ENCODE data around the gene CLRN3.

Gene CLRN3

GRCh38 chr10:127890216-127890615 lies 2.5 kb downstream of the CLRN3 start:
- no peak overlapping the region for H3K4me3 ChIP-seq (ENCODE audit: low read depth, low read length)
- no peak for TF ChIP-seq CTCF (IDR thresholded peaks at IDR 0.05; ENCODE audit: insufficient read depth, low read length, missing control alignments)
- POLR2A ChIA-PET, result no interaction called here
- no peak for DNase-seq (ENCODE audit: low read depth, low spot score)
- CTCF ChIA-PET, result interaction anchor here (1.1 kb wide), 1 partner anchor 16 kb away, joined by 3 read pairs; no protein-coding TSS in a partner anchor

GRCh38 chr10:127889605-127890195 lies 3.0 kb downstream of the CLRN3 start:
- ChIA-PET POLR2A (no interaction called here), CTCF (interaction anchor here (1.1 kb wide), 1 partner anchor 16 kb away, joined by 3 read pairs; no protein-coding TSS in a partner anchor)
- no peak for DNase-seq (ENCODE audit: low read depth, low spot score)
- H3K4me3 ChIP-seq (ENCODE audit: low read depth, low read length), result no peak overlapping the region
- TF ChIP-seq CTCF (IDR thresholded peaks at IDR 0.05; ENCODE audit: insufficient read depth, low read length, missing control alignments), result no peak

- DNase-seq (ENCODE audit: low read depth, low spot score), result no peak
- POLR2A ChIA-PET, result no interaction called here
- no peak overlapping the region for H3K4me3 ChIP-seq (ENCODE audit: low read depth, low read length)
- CTCF ChIA-PET, result no interaction called here
- TF ChIP-seq CTCF (IDR thresholded peaks at IDR 0.05; ENCODE audit: insufficient read depth, low read length, missing control alignments), result no peak
These were observed 4.0 kb downstream of the CLRN3 start for GRCh38 chr10:127888521-127889312.

GRCh38 chr10:127887541-127888415 lies 5.0 kb downstream of the CLRN3 start:
- no peak for TF ChIP-seq CTCF (IDR thresholded peaks at IDR 0.05; ENCODE audit: insufficient read depth, low read length, missing control alignments)
- no peak overlapping the region for H3K4me3 ChIP-seq (ENCODE audit: low read depth, low read length)
- DNase-seq (ENCODE audit: low read depth, low spot score), result no peak
- ChIA-PET CTCF (no interaction called here), POLR2A (no interaction called here)

- H3K4me3 ChIP-seq (ENCODE audit: low read depth, low read length), result no peak overlapping the region
- no peak for TF ChIP-seq CTCF (IDR thresholded peaks at IDR 0.05; ENCODE audit: insufficient read depth, low read length, missing control alignments)
- ChIA-PET POLR2A (no interaction called here), CTCF (no interaction called here)
- DNase-seq (ENCODE audit: low read depth, low spot score), result no peak
These were observed 6.2 kb downstream of the CLRN3 start for GRCh38 chr10:127886371-127887051.

All from AG04449 (cell line).